Stimulated activated CD4-positive, alpha-beta T cell treated with anti-CD3 and anti-CD28 coated beads, Interleukin-4, amount 100 ng/mL, for 4 hours (primary cell): ENCODE results near the gene PAQR5.

Experiments
- DNase-seq, 2 experiments: peaks; one replicate each; pipeline ENCODE4 v3.0.0-alpha.2; 2020

PAQR5 gene

DNA sequence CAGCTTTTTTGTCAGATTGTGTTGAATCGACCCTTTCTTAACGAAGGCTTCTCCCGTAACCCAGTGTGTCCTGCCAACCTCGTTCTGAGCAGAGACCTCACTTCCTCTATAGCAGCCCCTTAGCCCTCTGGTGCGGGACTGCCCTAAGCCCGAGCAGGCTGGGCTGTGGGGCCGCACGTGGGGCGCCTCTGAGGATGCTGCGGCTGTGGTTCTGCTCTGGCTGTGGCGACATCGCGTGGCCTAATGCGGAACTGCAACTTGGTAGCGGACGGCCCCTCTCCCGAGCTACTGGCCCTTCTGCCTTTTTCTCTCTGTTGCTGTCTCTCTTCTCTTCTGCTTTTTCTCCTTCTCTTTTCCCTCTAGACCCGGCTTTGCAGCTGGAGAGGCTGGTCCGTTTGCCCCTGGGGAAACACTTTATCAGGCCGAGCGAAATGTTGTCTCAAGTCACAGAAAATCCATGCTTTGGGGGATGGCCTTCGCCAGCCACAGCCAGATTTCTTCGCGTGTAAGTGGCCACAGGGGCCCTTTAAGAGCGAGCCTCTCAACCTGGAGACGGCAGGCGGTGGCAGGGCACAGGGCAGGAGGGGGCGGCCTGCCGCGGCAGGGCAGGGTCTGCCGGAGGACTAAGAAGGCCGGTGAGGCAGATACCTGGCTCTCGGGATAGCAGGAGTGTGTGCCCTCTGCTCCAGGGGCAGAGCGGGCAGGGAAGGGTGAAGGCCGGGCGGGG is 96.0 kb downstream of the PAQR5 start:
- peak; percentile 68 to 89 for DNase-seq

DNA sequence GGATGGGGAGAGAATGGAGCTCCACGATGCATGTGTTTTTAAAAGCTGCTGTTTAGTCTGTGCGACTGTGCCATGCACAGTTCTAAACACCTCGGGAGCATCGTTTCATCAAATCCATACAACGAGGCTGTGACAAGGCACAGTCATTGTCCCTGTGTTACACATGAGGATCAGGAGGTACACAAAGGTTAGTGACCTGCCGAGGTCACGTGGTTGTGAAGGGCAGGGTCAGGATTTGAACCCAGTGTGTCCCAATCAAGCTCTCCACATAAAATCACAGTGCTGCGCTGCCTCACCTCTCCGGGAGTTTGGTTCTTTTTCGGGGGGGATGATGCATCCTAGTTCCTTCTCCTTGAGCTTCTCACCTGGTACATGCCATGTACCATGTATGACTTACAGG is 96.7 kb downstream of the PAQR5 start:
- DNase-seq = no peak

GRCh38 chr15:69395991-69396390 is 97.3 kb downstream of the PAQR5 start:
- no peak for DNase-seq

GRCh38 chr15:69398491-69398891 is 99.8 kb downstream of the PAQR5 start:
- no peak for DNase-seq

DNA sequence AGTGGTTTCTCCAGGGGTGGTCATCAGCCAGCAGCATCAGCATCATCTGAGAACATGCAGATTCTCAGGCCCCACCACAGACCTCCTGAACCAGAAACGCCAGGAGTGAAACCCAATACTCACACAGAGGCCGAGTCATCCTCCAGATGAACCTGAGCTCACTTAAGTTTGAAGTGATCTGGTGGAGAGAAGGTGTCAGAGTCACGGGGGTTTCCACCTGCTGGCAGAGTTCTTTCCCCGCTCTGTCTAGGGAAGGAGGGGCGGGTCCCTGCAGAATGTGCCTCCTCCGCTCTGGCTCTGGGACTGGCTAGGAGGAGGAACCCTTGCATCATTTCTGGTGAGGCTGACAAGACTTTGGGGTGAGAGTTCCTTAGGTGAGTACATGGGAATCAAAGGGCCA is 102.1 kb downstream of the PAQR5 start:
- DNase-seq = peak in 1 of 2 experiments; percentile 8

DNA sequence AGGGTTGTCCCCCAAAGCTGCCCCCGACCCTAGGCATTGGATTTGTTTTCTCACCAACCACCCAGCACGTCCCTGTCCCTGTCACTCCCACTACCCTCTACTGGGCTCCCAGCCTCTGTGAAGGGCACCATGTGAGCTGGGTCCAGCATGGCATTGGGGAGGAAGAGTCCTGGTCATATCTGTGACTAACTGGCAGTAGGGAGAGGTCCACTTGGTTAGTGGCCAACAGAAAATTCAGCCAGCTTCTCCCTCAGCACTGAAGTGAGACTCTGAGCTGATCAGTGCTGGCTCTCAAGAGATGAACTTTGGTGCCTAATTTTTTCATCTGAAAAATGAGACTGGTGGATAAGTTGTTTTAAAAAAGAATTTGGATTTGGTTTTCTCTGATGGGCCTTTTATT is 104.1 kb downstream of the PAQR5 start:
- no peak for DNase-seq

DNA sequence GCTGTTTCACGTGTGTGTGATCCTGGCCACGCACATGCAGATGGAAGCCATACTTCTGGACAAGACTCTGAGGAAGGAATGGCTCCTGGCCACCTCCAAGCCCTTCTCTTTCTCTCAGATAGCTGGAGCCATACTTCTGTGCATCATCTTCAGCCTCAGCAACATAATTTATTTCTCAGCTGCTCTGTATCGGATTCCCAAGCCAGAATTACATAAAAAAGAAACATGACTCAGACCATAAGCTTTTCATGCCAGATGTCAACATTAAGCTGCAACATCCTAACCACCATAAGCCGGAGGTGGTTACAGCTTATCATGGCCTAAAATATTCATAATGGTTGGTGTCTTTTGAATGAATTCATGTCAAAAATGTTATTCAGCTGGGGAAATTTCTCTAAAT is 104.9 kb downstream of the PAQR5 start:
- DNase-seq = no peak

DNA sequence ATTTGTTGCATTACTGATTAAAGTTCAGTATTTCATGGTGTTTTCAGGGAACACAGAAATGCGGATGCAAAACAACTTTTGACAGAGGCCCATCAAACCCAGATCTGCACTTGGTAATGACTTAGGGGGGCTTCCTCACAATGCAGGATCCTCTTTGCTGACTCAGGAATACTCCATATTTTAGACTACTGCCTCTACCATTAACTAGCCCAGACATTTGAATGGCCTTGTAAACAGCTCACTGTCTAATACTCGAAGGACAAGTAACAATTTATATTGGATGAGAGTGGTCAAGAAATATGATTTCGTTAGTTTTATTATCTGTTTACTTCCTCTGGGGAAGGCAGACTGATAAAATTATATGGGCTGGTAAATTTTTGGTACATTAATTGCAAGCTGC is 106.4 kb downstream of the PAQR5 start:
- DNase-seq = no peak

DNA sequence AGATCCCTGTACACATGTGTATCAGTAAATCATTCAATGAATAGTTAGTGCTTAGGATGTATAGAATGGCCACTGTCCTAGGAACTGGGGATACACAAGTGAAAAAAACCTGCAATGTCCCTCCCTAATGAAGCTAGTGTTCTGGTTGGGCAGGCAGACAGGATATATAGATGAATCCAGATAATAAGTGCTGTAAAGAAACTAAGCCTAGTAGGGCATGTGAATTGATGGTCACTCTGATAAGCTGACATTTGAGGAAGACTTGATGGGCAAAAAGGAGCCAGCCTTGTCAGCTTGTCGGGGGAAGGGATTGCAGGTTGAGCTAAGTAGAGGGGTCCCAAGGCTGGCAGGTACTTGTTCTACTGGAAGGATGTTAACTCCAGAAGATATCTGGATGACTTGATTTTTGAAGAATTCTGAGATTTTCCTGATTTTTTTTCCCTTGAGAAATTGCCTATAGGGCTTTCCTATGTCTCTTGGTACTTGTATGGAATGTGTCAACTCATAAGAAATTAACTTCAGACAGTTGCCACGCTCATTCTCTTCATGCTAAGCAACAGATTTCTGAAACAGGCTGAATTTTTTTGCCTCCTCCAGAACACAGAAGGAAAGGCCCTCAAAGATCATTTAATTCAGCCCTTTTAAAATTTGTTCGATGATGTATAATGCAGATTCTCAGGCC is 109.1 kb downstream of the PAQR5 start:
- no peak for DNase-seq

DNA sequence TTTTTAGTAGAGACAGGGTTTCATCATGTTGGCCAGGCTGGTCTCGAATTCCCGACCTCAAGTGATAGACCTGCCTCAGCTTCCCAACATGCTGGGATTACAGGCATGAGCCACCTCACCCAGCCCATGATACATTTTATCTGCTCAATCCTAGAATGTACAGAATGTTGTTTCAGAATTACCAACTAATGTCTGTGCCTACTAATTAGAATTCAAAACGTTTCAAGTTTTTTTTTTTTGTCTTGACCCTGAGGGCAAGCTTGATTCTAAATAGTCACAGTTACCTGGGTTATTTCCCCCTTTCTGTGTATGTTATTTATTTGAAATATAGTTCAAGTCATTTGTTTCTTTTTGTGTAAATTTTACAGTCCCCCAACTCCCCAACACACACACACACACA is 110.1 kb downstream of the PAQR5 start:
- no peak for DNase-seq

DNA sequence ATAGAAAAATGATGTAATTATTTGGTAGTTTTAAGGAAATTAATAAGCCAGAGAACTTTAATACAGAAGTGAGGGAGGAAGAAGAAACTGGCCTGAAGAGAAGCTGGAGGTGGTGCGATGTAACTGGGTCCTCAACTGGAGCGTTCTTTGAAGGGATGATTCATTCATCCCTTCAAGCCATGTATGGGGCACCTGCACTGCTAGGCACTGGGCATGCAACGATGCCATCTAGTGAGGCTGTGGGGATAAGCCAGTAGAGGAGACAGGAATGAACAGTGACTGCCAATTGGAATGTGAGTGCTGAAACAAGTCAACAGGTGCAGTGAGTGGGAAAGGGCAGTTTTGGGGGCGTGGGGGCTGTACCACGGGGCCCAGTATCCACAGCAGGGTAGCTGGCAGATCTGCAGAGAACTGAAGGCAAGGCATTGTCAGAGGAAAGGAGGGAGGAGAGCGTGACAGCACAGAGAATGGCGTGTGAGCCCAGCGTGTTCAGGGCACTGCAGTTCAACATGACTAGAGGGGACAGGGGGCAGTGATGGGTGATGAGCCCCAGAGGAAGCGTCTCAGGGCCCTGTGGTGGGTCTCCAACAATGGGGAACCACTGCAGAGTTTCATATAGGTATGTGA is 111.6 kb downstream of the PAQR5 start:
- peak; percentile 11 to 41 for DNase-seq

- no peak for DNase-seq
Observed at GRCh38 chr15:69412274-69412673, 113.6 kb downstream of the PAQR5 start.

DNA sequence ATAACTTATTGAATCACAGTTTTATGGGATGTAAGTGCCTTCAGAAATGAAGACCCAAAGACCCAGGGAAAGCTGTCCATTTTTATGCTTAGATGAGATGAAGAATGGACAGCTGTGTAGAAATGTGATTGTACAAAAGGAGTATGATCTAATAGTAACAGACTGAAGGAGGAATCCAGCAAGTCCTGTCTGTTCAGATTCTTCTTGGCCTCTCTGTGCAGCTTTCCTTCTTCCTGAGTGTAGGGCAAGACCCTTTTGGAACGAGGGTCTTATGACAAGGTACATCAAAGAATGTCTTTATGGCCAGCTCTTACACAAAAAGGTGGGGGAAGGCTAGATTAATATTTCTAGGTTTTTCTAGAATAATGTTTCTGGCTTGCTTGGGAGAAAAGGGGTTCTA is 114.0 kb downstream of the PAQR5 start:
- DNase-seq = no peak

- peak; percentile 91 to 92 for DNase-seq
Observed at GRCh38 chr15:69413822-69414700, 115.3 kb downstream of the PAQR5 start, which contains the start of gene KIF23. KIF23 (plus strand) TSS chr15:69414349; CDS start chr15:69414466, 117 bp downstream.

DNA sequence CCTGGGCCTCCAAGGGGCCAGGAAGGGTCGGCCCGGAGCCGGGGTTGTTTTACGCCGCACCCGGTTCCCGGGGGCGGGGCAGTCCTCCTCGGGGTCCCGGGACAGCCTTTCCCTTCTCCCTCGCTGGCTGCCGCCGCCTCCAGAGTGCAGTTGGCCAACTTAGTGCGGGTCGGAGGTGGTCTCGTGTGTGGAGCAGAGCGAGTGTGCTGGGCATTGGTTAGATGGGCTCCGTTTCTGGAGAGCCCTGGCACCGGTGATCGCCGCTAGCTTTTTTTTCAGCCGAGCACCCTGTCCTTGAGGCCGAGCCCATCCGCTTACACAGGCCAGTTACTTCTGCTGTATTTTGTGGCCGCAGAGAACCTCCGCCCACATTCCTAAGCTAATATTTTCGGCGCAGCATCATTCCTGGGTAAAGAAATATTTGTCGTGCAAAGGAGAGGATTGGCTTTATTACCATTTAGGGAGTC is 116.0 kb downstream of the PAQR5 start:
- DNase-seq = peak in 1 of 2 experiments; percentile 7

- DNase-seq = no peak
Observed at GRCh38 chr15:69415381-69415780, 116.7 kb downstream of the PAQR5 start.

DNA sequence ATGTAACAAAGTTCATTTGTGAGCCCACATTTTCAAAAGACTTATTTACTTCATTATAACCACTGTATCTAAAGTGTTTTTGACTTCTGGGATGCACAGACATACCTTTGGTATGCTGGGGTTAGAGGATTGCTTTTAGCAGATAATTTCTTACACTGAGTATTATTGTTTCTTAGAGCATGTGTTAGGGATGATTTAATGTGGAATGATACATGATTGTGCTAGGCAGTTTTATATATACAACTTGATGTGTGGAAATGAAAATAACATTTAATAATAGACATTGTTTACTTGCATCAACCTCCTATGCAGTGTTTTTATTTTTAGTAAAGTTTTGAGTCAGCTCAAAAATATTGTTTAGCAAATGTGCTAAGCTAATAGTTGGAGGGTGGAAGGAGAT is 118.9 kb downstream of the PAQR5 start:
- no peak for DNase-seq

GRCh38 chr15:69421498-69421897 is 122.8 kb downstream of the PAQR5 start:
- no peak for DNase-seq

GRCh38 chr15:69422336-69422895 is 123.7 kb downstream of the PAQR5 start:
- DNase-seq = no peak

DNA sequence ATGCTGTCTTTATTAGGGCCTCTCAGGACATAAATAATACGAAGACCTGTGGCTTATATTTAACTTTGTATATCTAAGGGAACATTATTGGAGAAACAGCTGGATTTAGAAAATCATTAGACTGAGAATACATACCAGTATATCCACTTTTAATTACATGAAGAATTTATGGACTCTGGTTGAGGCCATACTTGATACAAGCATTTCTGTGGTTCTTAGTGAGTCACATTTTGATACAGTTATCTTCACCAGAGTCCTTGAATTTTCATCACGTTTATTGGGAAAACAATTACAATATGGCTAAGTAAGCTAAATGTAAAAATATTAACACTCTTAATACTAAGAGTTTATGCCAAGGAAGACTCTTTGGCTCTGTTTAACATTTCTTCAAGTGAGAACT is 125.3 kb downstream of the PAQR5 start:
- DNase-seq = no peak

GRCh38 chr15:69424748-69425413 is 126.2 kb downstream of the PAQR5 start:
- no peak for DNase-seq

DNA sequence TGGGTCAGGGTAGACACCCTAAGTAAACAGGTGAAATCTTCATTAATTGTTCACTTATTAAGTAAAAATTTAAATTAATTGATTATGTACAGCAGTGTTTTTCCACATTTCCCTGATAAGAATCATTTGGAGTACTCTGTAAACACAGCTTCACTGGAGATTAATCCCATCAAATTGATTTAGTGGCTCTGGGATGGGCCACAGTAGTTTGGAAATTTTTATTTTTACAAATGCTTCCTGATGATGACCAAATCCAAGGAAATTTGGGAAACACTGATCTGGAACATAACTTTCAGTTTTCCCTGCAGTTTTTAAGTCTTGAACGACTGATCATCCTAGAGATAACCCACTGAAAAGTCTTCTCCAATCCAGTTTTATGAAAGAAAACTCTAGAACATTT is 135.1 kb downstream of the PAQR5 start:
- DNase-seq = no peak
